HCT116 (cell line): ENCODE measurements around the gene ENTHD1. TPM values are rescaled to one million over a fixed set of nuclear protein-coding genes. Genes with fewer than 3 reads are reported as not detected.

Experiments
- ATAC-seq: fragments of 200-7000 bp; cut with Tn5 transposase; 2 replicates; pipeline ENCODE4 v1.9.1; 2020; ENCODE audit warnings: mild to moderate bottlenecking, moderate library complexity
- BruUV-seq: library from RNA; stranded (reverse); fragments of 400-500 nt; replicated peaks from 2 replicates; lab custom pipeline; 2021; lab: Mats Ljungman, UMichigan
- CTCF ChIA-PET: fragments of 300-600 bp; sonication (Branson Sonifier 250); formaldehyde crosslinking; loops from one replicate; lab custom pipeline; 2021; ENCODE audit warnings: antibody characterized with exemption; lab: Charles Lee
- POLR2A ChIA-PET: fragments of 300-600, 350-600 bp; sonication (Branson Sonifier 250); formaldehyde crosslinking; loops from one replicate; lab custom pipeline; 2021; ENCODE audit warnings: antibody characterized with exemption; lab: Charles Lee
- RAD21 ChIA-PET, 2 experiments: fragments of 300-600 bp; sonication (Branson Sonifier 250); formaldehyde crosslinking; loops; one replicate each; lab custom pipeline; 2023; ENCODE audit warnings: low total read pairs in 2 of 2; ENCODE audit not compliant: uncharacterized antibody in 2 of 2, unreplicated experiment in 2 of 2, low non-redundant PET in 1 of 2; lab: Charles Lee
- DNase-seq: peaks from one replicate; pipeline ENCODE4 v3.0.0-alpha.2; 2010; ENCODE audit warnings: low read depth, low spot score
- H2AFZ ChIP-seq: fragments of 200-600 bp; shearing (Covaris generic), sonication (generic); 2 replicates; pipeline ENCODE4 v1.6.1; 2017; ENCODE audit warnings: low read depth, mixed run types, mixed read lengths, antibody characterized with exemption, low read length; ENCODE audit not compliant: poor library complexity, severe bottlenecking
- H3K27ac ChIP-seq: 2 replicates; pipeline ENCODE4 v1.5.1; 2012; ENCODE audit warnings: low read depth, low read length
- H3K27me3 ChIP-seq: fragments of 200-600 bp; sonication (generic); 2 replicates; pipeline ENCODE4 v1.6.1; 2016; ENCODE audit warnings: mixed run types, low read length, mixed read lengths; ENCODE audit not compliant: insufficient read depth
- H3K36me3 ChIP-seq, 2 experiments: fragments of 200-500 bp in 1 of 2; fragments of 200-600 bp in 1 of 2; sonication (Bioruptor generic) in 1 of 2; sonication (generic) in 1 of 2; 2 replicates each; pipeline versions ENCODE4 v1.5.1 to v1.6.1; 2014 to 2016; ENCODE audit warnings: low read length in 2 of 2, inconsistent platforms in 1 of 2, mixed read lengths in 1 of 2, mixed run types in 1 of 2; ENCODE audit not compliant: insufficient read depth in 2 of 2, control insufficient read depth in 1 of 2
- H3K4me1 ChIP-seq, 2 experiments: fragments of 200-600 bp in 1 of 2; sonication (generic) in 1 of 2; 2 replicates each; pipeline versions ENCODE4 v1.5.1 to v1.6.1; 2012 to 2017; ENCODE audit warnings: low read length in 2 of 2, inconsistent platforms in 1 of 2, mild to moderate bottlenecking in 1 of 2, mixed read lengths in 1 of 2, mixed run types in 1 of 2, moderate library complexity in 1 of 2; ENCODE audit not compliant: insufficient read depth in 2 of 2, control insufficient read depth in 1 of 2
- H3K4me2 ChIP-seq: fragments of 200-600 bp; sonication (generic); 2 replicates; pipeline ENCODE4 v1.6.1; 2017; ENCODE audit warnings: mixed run types, low read length, mixed read lengths
- H3K4me3 ChIP-seq, 2 experiments: fragments of 200-600 bp in 1 of 2; sonication (generic) in 1 of 2; replicated peaks in 1 of 2; 2 replicates each; pipeline ENCODE4 v1.5.1; 2011 to 2016; ENCODE audit warnings: low read length in 2 of 2, control low read depth in 1 of 2, low read depth in 1 of 2, mild to moderate bottlenecking in 1 of 2, mixed read lengths in 1 of 2, mixed run types in 1 of 2
- H3K79me2 ChIP-seq: fragments of 200-600 bp; sonication (generic); 2 replicates; pipeline ENCODE4 v1.6.1; 2017; ENCODE audit warnings: mild to moderate bottlenecking, mixed run types, low read length, moderate library complexity, mixed read lengths; ENCODE audit not compliant: insufficient read depth
- H3K9ac ChIP-seq: fragments of 200-600 bp; sonication (generic); 2 replicates; pipeline ENCODE4 v1.6.1; 2016; ENCODE audit warnings: low read length, mixed read lengths
- H3K9me2 ChIP-seq: fragments of 200-600 bp; sonication (generic), shearing (Covaris generic); 2 replicates; pipeline ENCODE4 v1.6.1; 2017; ENCODE audit warnings: mixed run types, mild to moderate bottlenecking, moderate library complexity; ENCODE audit not compliant: insufficient read depth
- H3K9me3 ChIP-seq, 2 experiments: fragments of 200-500 bp in 1 of 2; fragments of 200-600 bp in 1 of 2; sonication (Bioruptor generic) in 1 of 2; sonication (generic) in 1 of 2; 2 replicates each; pipeline ENCODE4 v1.6.1; 2014 to 2017; ENCODE audit warnings: low read length in 2 of 2, mixed read lengths in 2 of 2, inconsistent platforms in 1 of 2, low read depth in 1 of 2, mild to moderate bottlenecking in 1 of 2, mixed run types in 1 of 2, moderate library complexity in 1 of 2; ENCODE audit not compliant: control insufficient read depth in 1 of 2, insufficient read depth in 1 of 2
- H4K20me1 ChIP-seq: fragments of 200-600 bp; sonication (generic), shearing (Covaris generic); 2 replicates; pipeline ENCODE4 v1.6.1; 2017; ENCODE audit warnings: mixed run types, mild to moderate bottlenecking, moderate library complexity; ENCODE audit not compliant: insufficient read depth
- ATF3 ChIP-seq: IDR thresholded peaks from 2 replicates; pipeline ENCODE4 v1.6.1; 2012
- CBX3 ChIP-seq: IDR thresholded peaks from 2 replicates; pipeline ENCODE4 v1.6.1; 2012; ENCODE audit warnings: low read depth
- EGR1 ChIP-seq: IDR thresholded peaks from 2 replicates; pipeline ENCODE4 v1.6.1; 2012; ENCODE audit warnings: low read depth
- ELF1 ChIP-seq: IDR thresholded peaks from 2 replicates; pipeline ENCODE4 v1.6.1; 2012; ENCODE audit warnings: low read depth, borderline replicate concordance
- EZH2 ChIP-seq: fragments of 200-600 bp; sonication (generic); IDR thresholded peaks from 2 replicates; pipeline ENCODE4 v1.6.1; 2017; ENCODE audit warnings: antibody characterized with exemption, mixed run types
- EZH2phosphoT487 ChIP-seq: fragments of 200-600 bp; IDR thresholded peaks from 2 replicates; pipeline ENCODE4 v1.6.1; 2018; ENCODE audit warnings: antibody characterized with exemption, borderline replicate concordance
- FOSL1 ChIP-seq: IDR thresholded peaks from 2 replicates; pipeline ENCODE4 v1.6.1; 2012; ENCODE audit warnings: low read depth
- JUND ChIP-seq: IDR thresholded peaks from 2 replicates; pipeline ENCODE4 v1.6.1; 2012
- POLR2A ChIP-seq: IDR thresholded peaks from 2 replicates; pipeline ENCODE4 v1.7.0; 2011; ENCODE audit warnings: borderline replicate concordance; ENCODE audit not compliant: insufficient read depth, insufficient read length; ENCODE audit errors: extremely low read depth
- RAD21 ChIP-seq: IDR thresholded peaks from 2 replicates; pipeline ENCODE4 v1.6.1; 2012; ENCODE audit warnings: low read depth, mild to moderate bottlenecking
- REST ChIP-seq: IDR thresholded peaks from 2 replicates; pipeline ENCODE4 v1.6.1; 2012; ENCODE audit warnings: low read depth
- SP1 ChIP-seq: IDR thresholded peaks from 2 replicates; pipeline ENCODE4 v1.6.1; 2012; ENCODE audit warnings: low read depth
- SRF ChIP-seq: IDR thresholded peaks from 2 replicates; pipeline ENCODE4 v1.6.1; 2012; ENCODE audit warnings: low read depth
- TCF7L2 ChIP-seq: IDR thresholded peaks from 2 replicates; pipeline ENCODE4 v1.7.0; 2011; ENCODE audit warnings: borderline replicate concordance, inconsistent platforms; ENCODE audit not compliant: insufficient read depth, insufficient read length; ENCODE audit errors: extremely low read depth
- ZBTB33 ChIP-seq: IDR thresholded peaks from 2 replicates; pipeline ENCODE4 v1.6.1; 2011; ENCODE audit warnings: mild to moderate bottlenecking, low read length, moderate library complexity; ENCODE audit not compliant: insufficient replicate concordance; ENCODE audit errors: extremely low read depth
- ZFX ChIP-seq: fragments of 450-650 bp; IDR thresholded peaks from 2 replicates; pipeline ENCODE4 v1.6.1; 2017
- intact Hi-C: fragments of 100-400 bp; cut with micrococcal nuclease; formaldehyde crosslinking; loops from 2 replicates; pipeline ENCODE4 v1.10.0; 2022
- total RNA-seq: library from RNA; stranded (reverse); gene quantifications from one replicate; pipeline ENCODE4 v1.2.1, GENCODE V29; 2021; ENCODE audit not compliant: unreplicated experiment

The ENTHD1 gene
- total RNA-seq, 1 experiment from 2014 or later: not detected

- no peak overlapping the region for H3K4me2 ChIP-seq
- no peak overlapping the region for H3K27ac ChIP-seq
- H3K36me3 ChIP-seq: no peaks in the 10 kb centered on the region
- H2AFZ ChIP-seq: no peak overlapping the region
- ATAC-seq (no peak), DNase-seq (no peak)
- no peaks in the 10 kb centered on the region for H3K79me2 ChIP-seq
- intact Hi-C loops: no loop called here
- ChIA-PET POLR2A (no interaction called here), RAD21 (no interaction called here), CTCF (no interaction called here)
- no peaks in the 10 kb centered on the region for H3K9me3 ChIP-seq
- no peak overlapping the region for H3K9ac ChIP-seq
- no peaks in the 10 kb centered on the region for H3K9me2 ChIP-seq
- no peaks in the 10 kb centered on the region for H3K4me1 ChIP-seq
- H4K20me1 ChIP-seq: no peaks in the 10 kb centered on the region
- H3K4me3 ChIP-seq: no peak overlapping the region
- H3K27me3 ChIP-seq: peaks cover 76% of the 10 kb centered on the region
- TF ChIP-seq JUND (no peak), CBX3 (no peak), POLR2A (no peak), SRF (no peak), TCF7L2 (no peak), FOSL1 (no peak), REST (no peak), EGR1 (no peak), EZH2 (no peak), ZFX (no peak), ZBTB33 (no peak), SP1 (no peak), RAD21 (no peak), ATF3 (no peak), EZH2phosphoT487 (no peak), ELF1 (no peak)
- BruUV-seq: no TSS peak
Observed at GRCh38 chr22:39923696-39924095, 30.1 kb upstream of the ENTHD1 start.
